Pancreas (tissue), 10 donors: ENCODE data around the gene KCNK2. TPM values are rescaled to one million over a fixed set of nuclear protein-coding genes. Genes with fewer than 3 reads are reported as not detected.
"Not testable (repeated sequence)": the region's sequence is repeated elsewhere in the genome, so short reads cannot be mapped to it uniquely, and the experiment has no call there.

Source experiments
- ATAC-seq, 4 donors: fragments of 200-7000 bp; cut with Tn5 transposase; one replicate each; pipeline versions ENCODE4 v1.8.0 to v1.9.1; 2020; ENCODE audit warnings: mild to moderate bottlenecking in 4 of 4, moderate library complexity in 4 of 4
- DNase-seq, 6 donors: peaks; one replicate each; pipeline ENCODE4 v3.0.0-alpha.2; 2020
- FAIRE-seq: peaks from 2 replicates; lab custom pipeline; 2012; peaks lifted over from hg19 to GRCh38; lab: Jason Lieb, UNC
- H3K27ac ChIP-seq, 4 donors: fragments of 200-600 bp; sonication (generic); 1 replicate in 3 of 4; 2 replicates in 1 of 4; pipeline versions ENCODE4 v1.5.0 to v1.8.0; 2020
- H3K27me3 ChIP-seq, 4 donors: fragments of 200-600 bp; one replicate each; pipeline ENCODE4 v1.8.0; 2021
- H3K36me3 ChIP-seq, 3 donors: fragments of 200-600 bp; sonication (generic) in 1 of 3; one replicate each; pipeline versions ENCODE4 v1.5.0 to v1.8.0; 2020 to 2021
- H3K4me1 ChIP-seq, 3 donors: fragments of 200-600 bp; one replicate each; pipeline ENCODE4 v1.8.0; 2021
- H3K4me3 ChIP-seq, 4 donors: fragments of 200-600 bp; sonication (generic) in 2 of 4; one replicate each; pipeline versions ENCODE4 v1.5.0 to v1.8.0; 2020 to 2021
- H3K9me3 ChIP-seq, 4 donors: fragments of 200-600 bp; one replicate each; pipeline ENCODE4 v1.8.0; 2021
- CTCF ChIP-seq, 4 donors: fragments of 200-600 bp; sonication (generic) in 3 of 4; IDR thresholded peaks; one replicate each; pipeline versions ENCODE4 v1.5.0 to v1.8.0; 2021; ENCODE audit warnings: antibody characterized with exemption in 4 of 4
- WGBS, 2 donors: extraction: QIAGEN DNeasy Blood & Tissue Kit; methylation state at CpG; one replicate each; pipeline ENCODE4 v1.1.7; 2013; 5-methylcytosine and 5-hydroxymethylcytosine counted together
- intact Hi-C, 3 donors: fragments of 100-400 bp; cut with DNase I; formaldehyde crosslinking; loops; one replicate each; pipeline versions ENCODE4 v1.11.1 to v1.14.2; 2022
- polyA plus RNA-seq, 2 donors: library from polyadenylated mRNA; stranded (reverse); fragments of 200-250 nt; gene quantifications; one replicate each; pipeline ENCODE4 v1.2.3, GENCODE V29; 2013
- total RNA-seq, 6 donors: library from RNA; stranded (reverse); fragmentation: NEBNext Ultra II Directional in 4 of 6; extraction: Animal tissue kit (Norgen Biotek cat#: 25700) in 4 of 6; gene quantifications; one replicate each; pipeline versions ENCODE4 v1.2.1 to v1.2.4, GENCODE V29; 2021 to 2023
- donor health status: healthy with polysubstance abuse.
- donor health status: DM: no; HTN: no; CAD: no; lungs with moderate emphysema.
- donor health status: DM: no; HTN: no; CAD: no.
- donor health status: control.
- donor health status: control.
- donor health status: Bipolar disorder and iron deficiency.
- donor health status: DM: yes; HTN: yes; CAD: no.
- donor health status: DM: no; HTN: no; CAD: no.
- donor health status: DM: no; HTN: no; CAD: no.
- donor health status: DM: yes; HTN: yes; CAD: no.

The KCNK2 gene
- total and polyA plus RNA-seq, 8 donors, result 0.12 to 2.4 (median 0.57) TPM

GRCh38 chr1:215156232-215156631 is 73.7 kb downstream of the KCNK2 start:
- H3K4me1 ChIP-seq, result no peaks in the 10 kb centered on the region
- no peak overlapping the region for H3K27ac ChIP-seq
- intact Hi-C loops, result no loop called here
- TF ChIP-seq CTCF (IDR thresholded peaks at IDR 0.05), result no peak
- no peak for FAIRE-seq
- H3K4me3 ChIP-seq, result no peak overlapping the region
- DNase-seq, result no peak
- WGBS, 2 donors, result 84 to 89% methylated on average over 1 of the region's 1 CpG
- no peaks in the 10 kb centered on the region for H3K27me3 ChIP-seq
- H3K36me3 ChIP-seq, result no peaks in the 10 kb centered on the region
- no peak for ATAC-seq
- no peaks in the 10 kb centered on the region for H3K9me3 ChIP-seq

DNA sequence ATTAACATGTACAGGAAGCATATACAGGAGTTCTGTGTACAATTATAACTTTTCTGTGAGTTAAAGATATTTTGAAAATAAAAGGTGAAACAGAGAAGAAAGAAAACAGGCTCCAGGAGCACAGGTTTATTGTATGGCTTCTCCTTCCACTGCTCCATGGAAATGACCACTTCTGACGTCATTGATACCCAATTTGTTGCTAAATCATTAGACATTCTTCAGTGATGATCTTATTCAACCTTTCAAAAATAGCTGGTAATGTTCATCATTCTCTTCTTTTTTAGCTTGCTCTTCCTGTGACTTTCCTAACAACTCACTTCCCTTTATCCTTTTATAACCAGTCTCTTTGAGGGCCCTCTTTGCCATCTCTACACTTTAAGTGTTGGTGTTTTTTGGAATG is 77.8 kb downstream of the KCNK2 start:
- H3K27ac ChIP-seq, result no peak overlapping the region
- 23 to 30% methylated on average over 1 of the region's 1 CpG for WGBS, 2 donors
- H3K9me3 ChIP-seq, result no peaks in the 10 kb centered on the region
- ATAC-seq (no peak), FAIRE-seq (no peak), DNase-seq (no peak)
- H3K4me1 ChIP-seq, result no peaks in the 10 kb centered on the region
- intact Hi-C loops, result no loop called here
- H3K27me3 ChIP-seq, result no peaks in the 10 kb centered on the region
- no peak for TF ChIP-seq CTCF (IDR thresholded peaks at IDR 0.05)
- no peak overlapping the region for H3K4me3 ChIP-seq
- H3K36me3 ChIP-seq, result no peaks in the 10 kb centered on the region

- H3K4me3 ChIP-seq, H3K36me3 ChIP-seq, ATAC-seq, H3K27me3 ChIP-seq, H3K27ac ChIP-seq, DNase-seq, H3K9me3 ChIP-seq, H3K4me1 ChIP-seq, FAIRE-seq, intact Hi-C loops: not testable (repeated sequence)
- 80 to 81% methylated on average over 4 of the region's 4 CpGs for WGBS, 2 donors
Observed at GRCh38 chr1:215163144-215163543, 80.6 kb downstream of the KCNK2 start.

DNA sequence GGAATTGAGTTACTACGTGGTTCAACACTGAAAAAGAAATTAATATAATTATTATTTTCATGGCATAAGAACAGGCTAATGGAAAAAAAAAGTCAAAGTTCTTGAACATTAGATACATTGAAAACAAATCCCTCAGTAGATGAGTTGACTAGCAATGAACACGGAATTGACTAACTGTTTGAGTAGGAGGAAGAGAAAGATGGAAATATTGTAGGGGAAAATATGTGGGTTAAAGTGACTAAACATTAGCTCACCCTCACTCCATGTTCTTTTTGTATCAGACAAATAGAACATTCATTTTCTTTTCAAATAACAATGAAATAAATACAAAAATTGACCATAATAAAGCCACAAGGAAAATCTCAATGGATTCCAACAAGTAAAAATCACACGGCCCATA is 84.3 kb downstream of the KCNK2 start:
- Histone ChIP-seq H3K27ac (no peak overlapping the region), H3K9me3 (no peaks in the 10 kb centered on the region), H3K27me3 (no peaks in the 10 kb centered on the region), H3K4me3 (no peak overlapping the region), H3K36me3 (no peaks in the 10 kb centered on the region), H3K4me1 (no peaks in the 10 kb centered on the region)
- FAIRE-seq (no peak), ATAC-seq (no peak), DNase-seq (no peak)
- TF ChIP-seq CTCF (IDR thresholded peaks at IDR 0.05), result no peak
- intact Hi-C loops, result no loop called here
- WGBS, 2 donors, result 44 to 67% methylated on average over 3 of the region's 3 CpGs

- H3K27ac ChIP-seq, result no peak overlapping the region
- no peak for ATAC-seq
- FAIRE-seq, result no peak
- intact Hi-C loops, result no loop called here
- 64 to 72% methylated on average over 3 of the region's 3 CpGs for WGBS, 2 donors
- H3K9me3 ChIP-seq, result no peaks in the 10 kb centered on the region
- DNase-seq, result no peak
- TF ChIP-seq CTCF (IDR thresholded peaks at IDR 0.05), result no peak
- no peak overlapping the region for H3K4me3 ChIP-seq
- H3K4me1 ChIP-seq, result no peaks in the 10 kb centered on the region
- H3K27me3 ChIP-seq, result no peaks in the 10 kb centered on the region
- H3K36me3 ChIP-seq, result no peaks in the 10 kb centered on the region
Observed at GRCh38 chr1:215181518-215181917, 99.0 kb downstream of the KCNK2 start.
